ENCODE results near the gene MON2. TPM values are rescaled to one million over a fixed set of nuclear protein-coding genes. Genes with fewer than 3 reads are reported as not detected.
A peak's percentile ranks its signal among the peaks of the same experiment; 100 is the strongest.

The MON2 gene
- total RNA-seq, 2 donors from 2014 or later = 48.6 to 66.3 TPM

GRCh38 chr12:62631471-62632410 lies 165.1 kb downstream of the MON2 start:
- H3K4me1 ChIP-seq (replicated peaks) = no peaks in the 10 kb centered on the region
- intact Hi-C loops (cut with DNase I) = loop anchor here (2.0 kb wide), 1 partner anchor 25 kb away; no protein-coding TSS in a partner anchor

DNA sequence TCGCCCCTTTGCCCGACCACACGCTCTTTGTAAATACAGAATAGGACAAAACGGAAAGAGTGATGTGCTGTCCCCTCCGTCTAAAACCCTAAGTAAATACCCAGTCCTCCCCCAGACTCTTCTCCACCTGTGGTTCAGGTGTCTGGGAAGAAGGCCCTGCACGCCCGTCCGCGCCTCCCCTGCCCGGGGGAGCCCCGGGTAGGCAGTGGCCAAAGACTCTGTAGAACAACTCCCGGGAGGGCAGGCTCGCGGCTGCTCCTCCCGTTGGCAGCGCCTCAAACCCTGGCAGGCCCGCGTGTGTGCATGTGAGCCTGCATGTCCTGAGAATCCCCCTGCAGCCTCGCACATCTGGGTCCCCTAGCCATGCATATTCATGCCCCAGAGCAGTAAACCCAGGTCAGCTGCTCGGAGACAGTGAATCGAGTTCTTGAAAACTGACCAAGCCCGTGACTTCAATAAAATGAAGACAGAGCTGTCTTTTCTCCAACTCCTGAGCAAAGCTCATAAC lies 165.8 kb downstream of the MON2 start:
- TF ChIP-seq POLR2A (IDR thresholded peaks at IDR 0.05) (no peak), POLR2AphosphoS5 (IDR thresholded peaks at IDR 0.05) (peak; percentile 22)
- Histone ChIP-seq H3K9me3 (no peaks in the 10 kb centered on the region), H3K36me3 (no peaks in the 10 kb centered on the region), H3K27ac (peak overlapping the region; percentile 47 to 72), H3K4me1 (replicated peaks) (no peaks in the 10 kb centered on the region), H3K27me3 (replicated peaks; ENCODE audit: insufficient read depth) (no peaks in the 10 kb centered on the region), H3K4me3 (peak overlapping the region; percentile 31 to 32)
- intact Hi-C loops (cut with DNase I) = no loop called here
- peak; percentile 22 for DNase-seq (ENCODE audit: low spot score)
- WGBS = under 1% methylated on average over 22 of the region's 22 CpGs

More at GRCh38 chr12:62631471-62632410, 165.1 kb downstream of the MON2 start:
- under 1% methylated on average over 58 of the region's 58 CpGs for WGBS
- peak; percentile 68 for DNase-seq (ENCODE audit: low spot score)
- TF ChIP-seq POLR2A (IDR thresholded peaks at IDR 0.05) (no peak), POLR2AphosphoS5 (IDR thresholded peaks at IDR 0.05) (peak; percentile 31)
- TF ChIP-seq, protein P1, sequence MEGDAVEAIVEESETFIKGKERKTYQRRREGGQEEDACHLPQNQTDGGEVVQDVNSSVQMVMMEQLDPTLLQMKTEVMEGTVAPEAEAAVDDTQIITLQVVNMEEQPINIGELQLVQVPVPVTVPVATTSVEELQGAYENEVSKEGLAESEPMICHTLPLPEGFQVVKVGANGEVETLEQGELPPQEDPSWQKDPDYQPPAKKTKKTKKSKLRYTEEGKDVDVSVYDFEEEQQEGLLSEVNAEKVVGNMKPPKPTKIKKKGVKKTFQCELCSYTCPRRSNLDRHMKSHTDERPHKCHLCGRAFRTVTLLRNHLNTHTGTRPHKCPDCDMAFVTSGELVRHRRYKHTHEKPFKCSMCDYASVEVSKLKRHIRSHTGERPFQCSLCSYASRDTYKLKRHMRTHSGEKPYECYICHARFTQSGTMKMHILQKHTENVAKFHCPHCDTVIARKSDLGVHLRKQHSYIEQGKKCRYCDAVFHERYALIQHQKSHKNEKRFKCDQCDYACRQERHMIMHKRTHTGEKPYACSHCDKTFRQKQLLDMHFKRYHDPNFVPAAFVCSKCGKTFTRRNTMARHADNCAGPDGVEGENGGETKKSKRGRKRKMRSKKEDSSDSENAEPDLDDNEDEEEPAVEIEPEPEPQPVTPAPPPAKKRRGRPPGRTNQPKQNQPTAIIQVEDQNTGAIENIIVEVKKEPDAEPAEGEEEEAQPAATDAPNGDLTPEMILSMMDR (IDR thresholded peaks at IDR 0.05) = peak in 2 of 4 experiments; percentile 36 to 55
- peak overlapping the region; percentile 47 to 72 for H3K27ac ChIP-seq
- H3K4me3 ChIP-seq = peak overlapping the region; percentile 31 to 32
- no peaks in the 10 kb centered on the region for H3K36me3 ChIP-seq
- no peaks in the 10 kb centered on the region for H3K9me3 ChIP-seq
- no peaks in the 10 kb centered on the region for H3K27me3 ChIP-seq (replicated peaks; ENCODE audit: insufficient read depth)

- WGBS = 74% methylated on average over 1 of the region's 1 CpG
- H3K36me3 ChIP-seq = no peaks in the 10 kb centered on the region
- intact Hi-C loops (cut with DNase I) = no loop called here
These were observed 169.0 kb downstream of the MON2 start for GRCh38 chr12:62635649-62636048.

GRCh38 chr12:62637679-62638078 lies 171.1 kb downstream of the MON2 start:
- H3K36me3 ChIP-seq = no peaks in the 10 kb centered on the region
- WGBS = 77% methylated on average over 5 of the region's 5 CpGs
- H3K27me3 ChIP-seq (replicated peaks; ENCODE audit: insufficient read depth) = no peaks in the 10 kb centered on the region
- no peak for DNase-seq (ENCODE audit: low spot score)
- no peak overlapping the region for H3K27ac ChIP-seq
- no peaks in the 10 kb centered on the region for H3K9me3 ChIP-seq
- intact Hi-C loops (cut with DNase I) = no loop called here
- H3K4me3 ChIP-seq = no peak overlapping the region
- TF ChIP-seq POLR2AphosphoS5 (IDR thresholded peaks at IDR 0.05) (no peak), POLR2A (IDR thresholded peaks at IDR 0.05) (no peak)
- TF ChIP-seq, protein P1 (IDR thresholded peaks at IDR 0.05) = no peak
- H3K4me1 ChIP-seq (replicated peaks) = no peaks in the 10 kb centered on the region

More at GRCh38 chr12:62635649-62636048, 169.0 kb downstream of the MON2 start:
- Histone ChIP-seq H3K9me3 (no peaks in the 10 kb centered on the region), H3K4me3 (no peak overlapping the region), H3K27ac (no peak overlapping the region), H3K27me3 (replicated peaks; ENCODE audit: insufficient read depth) (no peaks in the 10 kb centered on the region), H3K4me1 (replicated peaks) (no peaks in the 10 kb centered on the region)
- no peak for DNase-seq (ENCODE audit: low spot score)
- TF ChIP-seq POLR2AphosphoS5 (IDR thresholded peaks at IDR 0.05) (no peak), POLR2A (IDR thresholded peaks at IDR 0.05) (no peak)
- TF ChIP-seq, protein P1 (IDR thresholded peaks at IDR 0.05) = no peak

DNA sequence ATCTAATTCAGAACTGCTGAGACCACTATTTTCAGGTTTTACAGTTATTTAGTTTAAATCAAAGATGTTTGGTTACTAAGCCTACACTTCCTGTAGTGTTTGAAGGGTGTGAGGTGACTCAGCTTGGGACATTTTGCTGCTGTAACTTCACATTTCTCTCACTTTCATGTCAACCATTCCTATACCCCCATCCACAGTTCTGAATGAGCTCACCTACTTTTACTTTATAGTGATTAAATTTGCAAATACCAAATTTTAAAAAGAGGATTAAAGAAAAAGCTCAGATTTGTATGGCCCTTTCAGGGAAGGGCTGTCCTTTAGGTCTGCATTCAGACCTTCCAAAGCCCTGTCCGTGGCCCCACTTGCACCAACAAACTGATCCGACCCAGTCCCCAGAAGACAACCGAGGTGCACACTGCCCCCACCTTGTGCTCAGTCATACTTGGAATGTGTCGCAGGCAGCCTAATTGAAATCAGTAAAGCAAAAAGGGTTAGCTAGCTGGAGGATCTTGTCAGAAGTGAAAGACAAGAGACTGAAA lies 174.4 kb downstream of the MON2 start:
- Histone ChIP-seq H3K27ac (no peak overlapping the region), H3K27me3 (replicated peaks; ENCODE audit: insufficient read depth) (no peaks in the 10 kb centered on the region), H3K36me3 (no peaks in the 10 kb centered on the region), H3K9me3 (no peaks in the 10 kb centered on the region), H3K4me3 (no peak overlapping the region), H3K4me1 (replicated peaks) (no peaks in the 10 kb centered on the region)
- no peak for DNase-seq (ENCODE audit: low spot score)
- TF ChIP-seq POLR2A (IDR thresholded peaks at IDR 0.05) (no peak), POLR2AphosphoS5 (IDR thresholded peaks at IDR 0.05) (no peak)
- TF ChIP-seq, protein P1 (IDR thresholded peaks at IDR 0.05) = no peak
- 68% methylated on average over 4 of the region's 4 CpGs for WGBS
- intact Hi-C loops (cut with DNase I) = no loop called here
